Testis (tissue), 2 donors: ENCODE results near the gene RELCH.

Experiments used
- CTCF ChIP-seq, 3 experiments: fragments of 450-650 bp in 2 of 3; fragments of 200-600 bp in 1 of 3; sonication (generic) in 1 of 3; IDR thresholded peaks; one replicate each; pipeline ENCODE4 v1.5.1; 2016 to 2019; ENCODE audit warnings: antibody characterized with exemption in 3 of 3, mild to moderate bottlenecking in 2 of 3, moderate library complexity in 1 of 3
- POLR2A ChIP-seq: fragments of 450-650 bp; IDR thresholded peaks from one replicate; pipeline ENCODE4 v1.6.1; 2017; ENCODE audit warnings: antibody characterized with exemption, mild to moderate bottlenecking, moderate library complexity

GRCh38 chr18:62198259-62198658 lies 11.2 kb downstream of the RELCH start:
- TF ChIP-seq POLR2A, result no peak
- no peak for TF ChIP-seq CTCF (IDR thresholded peaks at IDR 0.05)
